OCI-LY1 (cell line): ENCODE results near the gene SETDB1.

ENCODE experiments used
- EZH2 ChIP-seq: fragments of 200-600 bp; sonication (generic), shearing (Covaris generic); IDR thresholded peaks from 2 replicates; pipeline ENCODE4 v1.8.0; 2017; ENCODE audit warnings: borderline replicate concordance, mixed run types, mild to moderate bottlenecking, antibody characterized with exemption, low read length, moderate library complexity, mixed read lengths
- TF ChIP-seq, protein P1 (sequence below): fragments of 200-600 bp; sonication (generic), shearing (Covaris generic); IDR thresholded peaks from 2 replicates; pipeline ENCODE4 v1.5.1; 2017; ENCODE audit warnings: mild to moderate bottlenecking, antibody characterized with exemption, low read length, moderate library complexity, mixed read lengths

GRCh38 chr1:151005729-151006319 lies 79.7 kb downstream of the SETDB1 start:
- TF ChIP-seq, protein P1, sequence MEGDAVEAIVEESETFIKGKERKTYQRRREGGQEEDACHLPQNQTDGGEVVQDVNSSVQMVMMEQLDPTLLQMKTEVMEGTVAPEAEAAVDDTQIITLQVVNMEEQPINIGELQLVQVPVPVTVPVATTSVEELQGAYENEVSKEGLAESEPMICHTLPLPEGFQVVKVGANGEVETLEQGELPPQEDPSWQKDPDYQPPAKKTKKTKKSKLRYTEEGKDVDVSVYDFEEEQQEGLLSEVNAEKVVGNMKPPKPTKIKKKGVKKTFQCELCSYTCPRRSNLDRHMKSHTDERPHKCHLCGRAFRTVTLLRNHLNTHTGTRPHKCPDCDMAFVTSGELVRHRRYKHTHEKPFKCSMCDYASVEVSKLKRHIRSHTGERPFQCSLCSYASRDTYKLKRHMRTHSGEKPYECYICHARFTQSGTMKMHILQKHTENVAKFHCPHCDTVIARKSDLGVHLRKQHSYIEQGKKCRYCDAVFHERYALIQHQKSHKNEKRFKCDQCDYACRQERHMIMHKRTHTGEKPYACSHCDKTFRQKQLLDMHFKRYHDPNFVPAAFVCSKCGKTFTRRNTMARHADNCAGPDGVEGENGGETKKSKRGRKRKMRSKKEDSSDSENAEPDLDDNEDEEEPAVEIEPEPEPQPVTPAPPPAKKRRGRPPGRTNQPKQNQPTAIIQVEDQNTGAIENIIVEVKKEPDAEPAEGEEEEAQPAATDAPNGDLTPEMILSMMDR, result no peak
- TF ChIP-seq EZH2, result no peak
